T-helper 1 cell (primary cell): ENCODE measurements around the gene RPL19.
A peak's percentile ranks its signal among the peaks of the same experiment; 100 is the strongest.
"Not testable (repeated sequence)": the region's sequence is repeated elsewhere in the genome, so short reads cannot be mapped to it uniquely, and the experiment has no call there.

ENCODE experiments used
- DNase-seq, 5 donors: peaks; one replicate each; pipeline ENCODE4 v3.0.0-alpha.2; 2012 to 2020
- total RNA-seq, 4 donors: gene quantifications; one replicate each; lab custom pipeline; 2026; lab: John Stamatoyannopoulos, UW

RPL19 gene
- total RNA-seq, result 1,334 to 2,057 (median 1,901) reads per million in 4 donors

GRCh38 chr17:39200070-39200879 lies at the start of gene RPL19:
Gene RPL19 (plus strand): TSS chr17:39200283. CDS start chr17:39200345, 62 bp downstream.
- DNase-seq, result peak in 4 of 5 donors; percentile 64 to 78 (median 74)

GRCh38 chr17:39150795-39151149 lies 49.3 kb upstream of the RPL19 start:
- DNase-seq, result no peak

GRCh38 chr17:39151150-39151942 lies 48.7 kb upstream of the RPL19 start, which contains the start of gene PLXDC1:
Gene PLXDC1 (minus strand): TSS chr17:39151637. CDS start chr17:39151437, 200 bp downstream.
- DNase-seq, result peak in 1 of 5 donors; percentile 31

GRCh38 chr17:39151943-39152818 lies 47.9 kb upstream of the RPL19 start:
- DNase-seq, result no peak

GRCh38 chr17:39153599-39154051 lies 46.5 kb upstream of the RPL19 start:
- DNase-seq, result peak; percentile 75 to 91 (median 86)

- DNase-seq, result no peak
These were observed 44.4 kb upstream of the RPL19 start for GRCh38 chr17:39155654-39156053.

GRCh38 chr17:39156491-39156890 lies 43.6 kb upstream of the RPL19 start:
- no peak for DNase-seq

GRCh38 chr17:39158623-39159022 lies 41.5 kb upstream of the RPL19 start:
- DNase-seq, result no peak

- no peak for DNase-seq
These were observed 38.1 kb upstream of the RPL19 start for GRCh38 chr17:39161962-39162361.

GRCh38 chr17:39164675-39165143 lies 35.4 kb upstream of the RPL19 start:
- peak; percentile 34 to 80 (median 54) for DNase-seq

GRCh38 chr17:39165178-39165840 lies 34.8 kb upstream of the RPL19 start:
- DNase-seq, result no peak

- no peak for DNase-seq
These were observed 34.2 kb upstream of the RPL19 start, which contains the start of gene ARL5C for GRCh38 chr17:39165841-39166349. Gene ARL5C (minus strand): TSS chr17:39166161. CDS start chr17:39165760, 401 bp downstream.

GRCh38 chr17:39166437-39167335 lies 33.4 kb upstream of the RPL19 start:
- no peak for DNase-seq

- no peak for DNase-seq
These were observed 32.6 kb upstream of the RPL19 start for GRCh38 chr17:39167476-39167875.

- not testable (repeated sequence) for DNase-seq
These were observed 31.6 kb upstream of the RPL19 start for GRCh38 chr17:39168503-39168902.

- DNase-seq, result no peak
These were observed 31.0 kb upstream of the RPL19 start for GRCh38 chr17:39169101-39169500.

GRCh38 chr17:39169518-39169917 lies 30.6 kb upstream of the RPL19 start:
- DNase-seq, result no peak

- DNase-seq, result no peak
These were observed 30.0 kb upstream of the RPL19 start for GRCh38 chr17:39170109-39170508.

GRCh38 chr17:39170558-39170957 lies 29.5 kb upstream of the RPL19 start:
- no peak for DNase-seq

GRCh38 chr17:39171933-39172332 lies 28.1 kb upstream of the RPL19 start:
- no peak for DNase-seq
